Measurements from ENCODE around the gene CLDN6. TPM values are rescaled to one million over a fixed set of nuclear protein-coding genes. Genes with fewer than 3 reads are reported as not detected.

Gene CLDN6
- polyA plus RNA-seq, 4 donors: 0.04 to 24.4 TPM; not detected in 2

GRCh38 chr16:3046641-3047386, 28.8 kb upstream of the CLDN6 start:
- Histone ChIP-seq H3K4me1 (ENCODE audit: control insufficient read depth in 3 of 3, insufficient read depth in 2 of 3, low read depth in 1 of 3, low read length in 2 of 3) (peaks cover 0 to 7% (median 3%) of the 10 kb centered on the region in 3 donors), H3K27me3 (ENCODE audit: control insufficient read depth in 3 of 3, insufficient read depth in 3 of 3, low read length in 3 of 3) (peaks cover 0 to 93% (median 12%) of the 10 kb centered on the region in 3 donors), H3K36me3 (ENCODE audit: control insufficient read depth in 3 of 3, insufficient read depth in 2 of 3, low read depth in 1 of 3, low read length in 3 of 3) (no peaks in the 10 kb centered on the region), H3K27ac (ENCODE audit: low read depth in 1 of 3, low read length in 2 of 3) (no peak overlapping the region), H3K4me3 (ENCODE audit: low read depth in 1 of 3, low read length in 3 of 3) (peak overlapping the region in 1 of 3 donors; percentile 43), H3K9me3 (ENCODE audit: control insufficient read depth in 2 of 2, insufficient read depth in 1 of 2, low read depth in 1 of 2, low read length in 1 of 2) (peaks cover 0 to 2% of the 10 kb centered on the region in 2 donors)
- WGBS, 3 donors: 2% methylated on average over 41 to 54 of the region's 54 CpGs
- no peak for FAIRE-seq
- no peak for DNase-seq

DNA sequence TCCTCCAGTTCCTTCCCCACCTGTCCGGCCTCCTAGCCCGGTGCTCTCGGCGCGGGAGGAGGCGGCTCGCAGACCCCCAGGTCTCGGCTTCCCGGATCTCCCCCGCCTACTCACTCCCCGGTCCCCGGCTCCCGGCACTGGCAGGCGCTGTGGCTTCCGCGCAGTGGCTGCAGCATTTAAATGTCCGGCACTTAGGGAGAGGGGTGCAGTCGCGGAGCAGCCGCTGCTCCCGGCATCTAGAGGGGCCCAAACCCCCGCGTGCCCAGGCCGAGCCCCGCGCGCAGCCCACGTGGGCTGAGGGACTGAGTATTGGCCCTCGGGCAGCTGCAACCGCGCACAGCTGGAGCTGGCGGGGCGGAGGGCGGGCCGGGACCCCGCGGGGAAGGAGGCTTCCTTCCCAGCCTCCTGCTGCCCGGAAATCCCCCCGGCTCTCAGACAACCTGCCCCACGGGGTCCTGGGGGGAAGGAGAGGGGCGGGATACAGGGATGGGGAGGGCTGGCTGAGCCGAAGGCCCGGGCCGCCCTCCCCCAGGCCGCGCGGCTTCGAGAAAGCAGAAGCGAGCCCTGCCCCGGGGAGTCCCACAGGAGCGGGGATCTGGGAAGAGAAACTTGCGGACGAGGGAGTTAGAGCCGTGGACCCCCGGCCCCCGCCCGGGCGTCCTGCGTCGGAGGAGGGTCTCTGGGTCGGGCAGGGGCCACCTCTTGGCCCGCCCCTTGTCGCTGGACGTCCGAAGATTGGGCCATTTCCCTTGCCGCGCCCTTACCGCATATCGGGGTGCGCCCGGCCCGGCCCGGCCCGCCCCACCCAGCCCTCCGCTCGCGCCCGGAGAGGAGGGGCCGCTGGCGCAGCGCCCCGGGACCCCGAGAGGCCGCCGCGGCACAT, 28.0 kb upstream of the CLDN6 start, which contains the start of gene MMP25:
MMP25 (plus strand) TSS at position 804 of the 883 bp plus-strand sequence. CDS start 357 bp downstream, outside the sequence.
- H3K27ac ChIP-seq (ENCODE audit: low read depth in 1 of 3, low read length in 2 of 3): no peak within 1 kb of the TSS
- 0 to 1% (median 1%) methylated on average over 55 to 86 of the region's 86 CpGs for WGBS, 3 donors
- no peaks in the 10 kb centered on the region for H3K36me3 ChIP-seq (ENCODE audit: control insufficient read depth in 3 of 3, insufficient read depth in 2 of 3, low read depth in 1 of 3, low read length in 3 of 3)
- peaks cover 0 to 92% (median 12%) of the 10 kb centered on the region in 3 donors for H3K27me3 ChIP-seq (ENCODE audit: control insufficient read depth in 3 of 3, insufficient read depth in 3 of 3, low read length in 3 of 3)
- peak within 1 kb of the TSS in 2 of 3 donors; percentile 30 to 43 for H3K4me3 ChIP-seq (ENCODE audit: low read depth in 1 of 3, low read length in 3 of 3)
- H3K9me3 ChIP-seq (ENCODE audit: control insufficient read depth in 2 of 2, insufficient read depth in 1 of 2, low read depth in 1 of 2, low read length in 1 of 2): peaks cover 0 to 2% of the 10 kb centered on the region in 2 donors
- H3K4me1 ChIP-seq (ENCODE audit: control insufficient read depth in 3 of 3, insufficient read depth in 2 of 3, low read depth in 1 of 3, low read length in 2 of 3): peaks cover 0 to 7% (median 3%) of the 10 kb centered on the region in 3 donors
- no peak for FAIRE-seq
- peak in 1 of 2 donors; percentile 48 for DNase-seq

DNA sequence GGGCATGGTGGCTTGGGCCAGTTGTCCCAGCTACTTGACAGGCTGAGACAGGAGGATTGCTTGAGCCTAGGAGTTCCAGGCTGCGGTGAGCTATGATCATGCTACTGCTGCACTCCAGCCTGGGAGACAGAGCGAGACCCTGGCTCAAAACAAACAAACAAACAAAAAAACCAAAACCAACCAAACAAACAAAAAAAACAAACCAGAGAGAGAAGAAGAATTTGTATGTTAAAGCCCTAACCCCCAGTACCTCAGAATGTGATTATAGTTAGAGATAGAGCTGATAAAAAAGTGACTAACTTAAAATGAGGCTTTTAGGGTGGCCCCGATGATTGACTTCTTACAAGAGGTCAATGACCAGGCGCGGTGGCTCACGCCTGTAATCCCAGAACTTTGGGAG, 26.7 kb upstream of the CLDN6 start:
- H3K27ac ChIP-seq (ENCODE audit: low read depth in 1 of 3, low read length in 2 of 3): no peak overlapping the region
- peaks cover 0 to 2% of the 10 kb centered on the region in 2 donors for H3K9me3 ChIP-seq (ENCODE audit: control insufficient read depth in 2 of 2, insufficient read depth in 1 of 2, low read depth in 1 of 2, low read length in 1 of 2)
- H3K27me3 ChIP-seq (ENCODE audit: control insufficient read depth in 3 of 3, insufficient read depth in 3 of 3, low read length in 3 of 3): peaks cover 0 to 79% (median 17%) of the 10 kb centered on the region in 3 donors
- peaks cover 0 to 7% (median 3%) of the 10 kb centered on the region in 3 donors for H3K4me1 ChIP-seq (ENCODE audit: control insufficient read depth in 3 of 3, insufficient read depth in 2 of 3, low read depth in 1 of 3, low read length in 2 of 3)
- DNase-seq (no peak), FAIRE-seq (no peak)
- H3K4me3 ChIP-seq (ENCODE audit: low read depth in 1 of 3, low read length in 3 of 3): no peak overlapping the region
- H3K36me3 ChIP-seq (ENCODE audit: control insufficient read depth in 3 of 3, insufficient read depth in 2 of 3, low read depth in 1 of 3, low read length in 3 of 3): no peaks in the 10 kb centered on the region
- 76 to 88% (median 83%) methylated on average over 6 of the region's 6 CpGs for WGBS, 3 donors

- H3K4me3 ChIP-seq (ENCODE audit: low read depth in 1 of 3, low read length in 3 of 3): no peak overlapping the region
- H3K4me1 ChIP-seq (ENCODE audit: control insufficient read depth in 3 of 3, insufficient read depth in 2 of 3, low read depth in 1 of 3, low read length in 2 of 3): peaks cover 0 to 21% (median 3%) of the 10 kb centered on the region in 3 donors
- no peak for FAIRE-seq
- no peaks in the 10 kb centered on the region for H3K36me3 ChIP-seq (ENCODE audit: control insufficient read depth in 3 of 3, insufficient read depth in 2 of 3, low read depth in 1 of 3, low read length in 3 of 3)
- H3K9me3 ChIP-seq (ENCODE audit: control insufficient read depth in 2 of 2, insufficient read depth in 1 of 2, low read depth in 1 of 2, low read length in 1 of 2): peaks cover 0 to 2% of the 10 kb centered on the region in 2 donors
- no peak overlapping the region for H3K27ac ChIP-seq (ENCODE audit: low read depth in 1 of 3, low read length in 2 of 3)
- peaks cover 0 to 62% (median 28%) of the 10 kb centered on the region in 3 donors for H3K27me3 ChIP-seq (ENCODE audit: control insufficient read depth in 3 of 3, insufficient read depth in 3 of 3, low read length in 3 of 3)
- DNase-seq: no peak
- 86 to 90% (median 86%) methylated on average over 3 of the region's 3 CpGs for WGBS, 3 donors
These were observed 24.4 kb upstream of the CLDN6 start for GRCh38 chr16:3042376-3042775.

- Histone ChIP-seq H3K27me3 (ENCODE audit: control insufficient read depth in 3 of 3, insufficient read depth in 3 of 3, low read length in 3 of 3) (peaks cover 0 to 45% (median 16%) of the 10 kb centered on the region in 3 donors), H3K4me1 (ENCODE audit: control insufficient read depth in 3 of 3, insufficient read depth in 2 of 3, low read depth in 1 of 3, low read length in 2 of 3) (peaks cover 0 to 20% (median 0%) of the 10 kb centered on the region in 3 donors), H3K27ac (ENCODE audit: low read depth in 1 of 3, low read length in 2 of 3) (peak overlapping the region in 1 of 3 donors; percentile 38), H3K9me3 (ENCODE audit: control insufficient read depth in 2 of 2, insufficient read depth in 1 of 2, low read depth in 1 of 2, low read length in 1 of 2) (no peaks in the 10 kb centered on the region), H3K36me3 (ENCODE audit: control insufficient read depth in 3 of 3, insufficient read depth in 2 of 3, low read depth in 1 of 3, low read length in 3 of 3) (peaks cover 0 to under 1% (median 0%) of the 10 kb centered on the region in 3 donors), H3K4me3 (ENCODE audit: low read depth in 1 of 3, low read length in 3 of 3) (no peak overlapping the region)
- no peak for FAIRE-seq
- DNase-seq: peak; percentile 82 to 90
- WGBS, 3 donors: 17 to 60% (median 43%) methylated on average over 5 of the region's 5 CpGs
These were observed 20.9 kb upstream of the CLDN6 start for GRCh38 chr16:3038896-3039295.

DNA sequence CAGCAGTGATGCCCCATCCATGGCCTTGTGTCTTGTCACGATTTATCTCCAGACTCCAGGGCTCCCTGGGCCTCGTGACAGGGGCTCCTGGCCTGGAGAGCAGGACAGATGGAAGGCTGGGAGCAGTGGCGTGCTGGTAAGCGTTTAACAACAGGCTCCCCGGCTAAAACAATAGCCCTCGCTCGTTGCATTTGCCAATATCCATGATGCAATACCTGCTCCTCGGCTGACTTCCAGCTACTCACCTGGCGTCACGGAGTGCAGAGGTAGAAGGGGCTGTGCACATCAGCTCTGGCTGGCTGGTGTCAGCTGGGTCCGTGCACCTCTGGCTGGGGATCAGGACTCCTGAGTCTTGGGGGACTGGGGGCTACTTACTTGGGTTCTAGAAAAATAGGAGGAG, 20.3 kb upstream of the CLDN6 start:
- FAIRE-seq (no peak), DNase-seq (peak; percentile 72 to 81)
- peak overlapping the region in 1 of 3 donors; percentile 38 for H3K27ac ChIP-seq (ENCODE audit: low read depth in 1 of 3, low read length in 2 of 3)
- peaks cover 0 to 39% (median 16%) of the 10 kb centered on the region in 3 donors for H3K27me3 ChIP-seq (ENCODE audit: control insufficient read depth in 3 of 3, insufficient read depth in 3 of 3, low read length in 3 of 3)
- peaks cover 0 to 20% (median 0%) of the 10 kb centered on the region in 3 donors for H3K4me1 ChIP-seq (ENCODE audit: control insufficient read depth in 3 of 3, insufficient read depth in 2 of 3, low read depth in 1 of 3, low read length in 2 of 3)
- H3K9me3 ChIP-seq (ENCODE audit: control insufficient read depth in 2 of 2, insufficient read depth in 1 of 2, low read depth in 1 of 2, low read length in 1 of 2): no peaks in the 10 kb centered on the region
- no peak overlapping the region for H3K4me3 ChIP-seq (ENCODE audit: low read depth in 1 of 3, low read length in 3 of 3)
- 15 to 34% (median 15%) methylated on average over 11 of the region's 11 CpGs for WGBS, 3 donors
- peaks cover 0 to 4% (median 0%) of the 10 kb centered on the region in 3 donors for H3K36me3 ChIP-seq (ENCODE audit: control insufficient read depth in 3 of 3, insufficient read depth in 2 of 3, low read depth in 1 of 3, low read length in 3 of 3)

DNA sequence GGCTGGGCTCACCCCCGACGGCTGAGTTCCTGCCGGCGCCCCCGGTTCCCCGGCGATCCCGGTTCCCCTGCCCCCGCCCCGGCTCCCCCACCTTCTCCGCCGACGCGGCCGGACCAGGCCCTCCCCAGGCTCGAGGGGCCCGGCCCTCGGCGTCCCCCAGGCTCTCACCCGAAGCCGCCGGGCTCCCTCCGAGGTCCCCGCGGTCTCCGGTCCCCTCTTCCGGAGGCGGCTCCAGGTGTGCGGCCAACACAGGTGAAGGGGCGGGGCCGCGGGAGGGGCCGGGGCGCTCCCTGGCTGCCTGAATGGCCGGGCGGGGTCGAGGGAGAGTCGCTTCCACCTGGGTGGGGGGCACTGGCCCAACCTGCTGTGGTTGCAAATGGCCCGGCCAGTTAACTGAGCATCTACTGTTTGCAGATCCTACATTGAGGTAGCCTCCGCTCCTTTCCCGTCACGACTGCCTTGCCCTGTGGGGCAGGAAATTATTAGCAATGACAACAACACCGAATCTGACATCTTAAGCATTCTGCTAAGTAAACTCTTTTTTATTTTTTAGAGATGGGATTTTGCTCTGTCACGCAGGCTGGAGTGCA, 18.8 kb upstream of the CLDN6 start, which contains the start of gene BICDL2:
BICDL2 (minus strand) TSS at position 219 of the 590 bp plus-strand sequence. CDS start 1,448 bp downstream, outside the sequence.
- peaks cover 0 to 33% (median 16%) of the 10 kb centered on the region in 3 donors for H3K27me3 ChIP-seq (ENCODE audit: control insufficient read depth in 3 of 3, insufficient read depth in 3 of 3, low read length in 3 of 3)
- H3K9me3 ChIP-seq (ENCODE audit: control insufficient read depth in 2 of 2, insufficient read depth in 1 of 2, low read depth in 1 of 2, low read length in 1 of 2): no peaks in the 10 kb centered on the region
- peaks cover 0 to 23% (median 0%) of the 10 kb centered on the region in 3 donors for H3K4me1 ChIP-seq (ENCODE audit: control insufficient read depth in 3 of 3, insufficient read depth in 2 of 3, low read depth in 1 of 3, low read length in 2 of 3)
- H3K36me3 ChIP-seq (ENCODE audit: control insufficient read depth in 3 of 3, insufficient read depth in 2 of 3, low read depth in 1 of 3, low read length in 3 of 3): peaks cover 0 to 4% (median 0%) of the 10 kb centered on the region in 3 donors
- peak within 1 kb of the TSS in 2 of 3 donors; percentile 42 to 50 for H3K27ac ChIP-seq (ENCODE audit: low read depth in 1 of 3, low read length in 2 of 3)
- FAIRE-seq (no peak), DNase-seq (peak; percentile 77 to 82)
- WGBS, 3 donors: 4 to 6% (median 5%) methylated on average over 27 to 44 of the region's 44 CpGs
- H3K4me3 ChIP-seq (ENCODE audit: low read depth in 1 of 3, low read length in 3 of 3): peak within 1 kb of the TSS; percentile 57 to 75 (median 59)
